ENCODE measurements around the gene HOXA1. TPM values are rescaled to one million over a fixed set of nuclear protein-coding genes. Genes with fewer than 3 reads are reported as not detected.

The HOXA1 gene
- total and polyA plus RNA-seq, 2 of the 8 experiments (the other 6 are each of a cell fraction or from before 2014, with no cell fraction given), result not detected

- TF ChIP-seq EZH2 (IDR thresholded peaks at IDR 0.05; ENCODE audit: low read depth, low read length, severe bottlenecking) (peak; percentile 87), KDM4A (IDR thresholded peaks at IDR 0.05; ENCODE audit: low read depth, low read length, severe bottlenecking) (peak; percentile 51), HDAC6 (IDR thresholded peaks at IDR 0.05; ENCODE audit: low read depth, low read length) (no peak)
These were observed 14.6 kb upstream of the HOXA1 start (continued) for GRCh38 chr7:27110186-27111031.
